Upper lobe of left lung (tissue), 4 donors: ENCODE results near the gene PRKAR2B.

Experiments used
- EP300 ChIP-seq, 4 donors: sonication (generic); formaldehyde crosslinking; IDR thresholded peaks; one replicate each; pipeline ENCODE4 v1.5.1; 2017; ENCODE audit warnings: antibody characterized with exemption in 4 of 4, control low read depth in 2 of 4
- POLR2A ChIP-seq, 4 donors: fragments of 450-650 bp; IDR thresholded peaks; one replicate each; pipeline ENCODE4 v1.5.1; 2016 to 2017; ENCODE audit warnings: antibody characterized with exemption in 4 of 4, mild to moderate bottlenecking in 2 of 4
- POLR2AphosphoS5 ChIP-seq, 2 donors: sonication (generic); formaldehyde crosslinking; IDR thresholded peaks; one replicate each; pipeline ENCODE4 v1.5.1; 2017; ENCODE audit warnings: antibody characterized with exemption in 2 of 2
- TF ChIP-seq, protein P1 (sequence below), 6 experiments: fragments of 450-650 bp in 4 of 6; fragments of 200-600 bp in 2 of 6; sonication (generic) in 2 of 6; IDR thresholded peaks; one replicate each; pipeline ENCODE4 v1.5.1; 2016 to 2019; ENCODE audit warnings: antibody characterized with exemption in 6 of 6

DNA sequence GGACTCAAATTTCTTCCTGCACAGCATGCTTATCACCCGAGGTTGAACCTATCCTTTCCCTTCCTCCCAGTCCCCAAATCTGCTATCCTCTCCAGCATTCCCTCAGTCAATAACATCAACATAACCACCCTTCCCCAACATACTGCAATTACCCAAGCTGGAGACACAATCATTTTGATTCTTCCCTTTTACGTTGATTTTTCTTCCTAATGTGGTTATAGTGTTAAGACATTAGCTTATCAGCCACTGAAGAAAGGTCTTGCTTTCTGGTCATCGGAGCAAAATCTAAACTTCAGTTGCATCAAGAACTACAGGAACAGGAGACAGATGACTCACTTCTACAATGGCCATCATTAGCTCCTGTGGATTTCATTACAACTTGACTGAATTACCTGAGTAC lies 120.8 kb downstream of the PRKAR2B start:
- TF ChIP-seq EP300 (IDR thresholded peaks at IDR 0.05) (no peak), POLR2A (IDR thresholded peaks at IDR 0.05) (no peak), POLR2AphosphoS5 (IDR thresholded peaks at IDR 0.05) (no peak)
- TF ChIP-seq, protein P1, sequence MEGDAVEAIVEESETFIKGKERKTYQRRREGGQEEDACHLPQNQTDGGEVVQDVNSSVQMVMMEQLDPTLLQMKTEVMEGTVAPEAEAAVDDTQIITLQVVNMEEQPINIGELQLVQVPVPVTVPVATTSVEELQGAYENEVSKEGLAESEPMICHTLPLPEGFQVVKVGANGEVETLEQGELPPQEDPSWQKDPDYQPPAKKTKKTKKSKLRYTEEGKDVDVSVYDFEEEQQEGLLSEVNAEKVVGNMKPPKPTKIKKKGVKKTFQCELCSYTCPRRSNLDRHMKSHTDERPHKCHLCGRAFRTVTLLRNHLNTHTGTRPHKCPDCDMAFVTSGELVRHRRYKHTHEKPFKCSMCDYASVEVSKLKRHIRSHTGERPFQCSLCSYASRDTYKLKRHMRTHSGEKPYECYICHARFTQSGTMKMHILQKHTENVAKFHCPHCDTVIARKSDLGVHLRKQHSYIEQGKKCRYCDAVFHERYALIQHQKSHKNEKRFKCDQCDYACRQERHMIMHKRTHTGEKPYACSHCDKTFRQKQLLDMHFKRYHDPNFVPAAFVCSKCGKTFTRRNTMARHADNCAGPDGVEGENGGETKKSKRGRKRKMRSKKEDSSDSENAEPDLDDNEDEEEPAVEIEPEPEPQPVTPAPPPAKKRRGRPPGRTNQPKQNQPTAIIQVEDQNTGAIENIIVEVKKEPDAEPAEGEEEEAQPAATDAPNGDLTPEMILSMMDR (IDR thresholded peaks at IDR 0.05), result no peak
